Vagina (tissue), 2 donors: ENCODE data around the gene SOX15.

ENCODE experiments used
- POLR2AphosphoS5 ChIP-seq, 2 donors: sonication (generic); formaldehyde crosslinking; IDR thresholded peaks; one replicate each; pipeline ENCODE4 v1.9.0; 2017; ENCODE audit warnings: antibody characterized with exemption in 2 of 2, mild to moderate bottlenecking in 2 of 2, low read depth in 1 of 2; ENCODE audit not compliant: insufficient read depth in 1 of 2
- TF ChIP-seq, protein P1 (sequence below), 3 experiments: fragments of 450-650 bp in 2 of 3; fragments of 200-600 bp in 1 of 3; sonication (generic) in 1 of 3; IDR thresholded peaks; one replicate each; pipeline ENCODE4 v1.5.1; 2017 to 2019; ENCODE audit warnings: antibody characterized with exemption in 3 of 3, mild to moderate bottlenecking in 2 of 3, moderate library complexity in 2 of 3

DNA sequence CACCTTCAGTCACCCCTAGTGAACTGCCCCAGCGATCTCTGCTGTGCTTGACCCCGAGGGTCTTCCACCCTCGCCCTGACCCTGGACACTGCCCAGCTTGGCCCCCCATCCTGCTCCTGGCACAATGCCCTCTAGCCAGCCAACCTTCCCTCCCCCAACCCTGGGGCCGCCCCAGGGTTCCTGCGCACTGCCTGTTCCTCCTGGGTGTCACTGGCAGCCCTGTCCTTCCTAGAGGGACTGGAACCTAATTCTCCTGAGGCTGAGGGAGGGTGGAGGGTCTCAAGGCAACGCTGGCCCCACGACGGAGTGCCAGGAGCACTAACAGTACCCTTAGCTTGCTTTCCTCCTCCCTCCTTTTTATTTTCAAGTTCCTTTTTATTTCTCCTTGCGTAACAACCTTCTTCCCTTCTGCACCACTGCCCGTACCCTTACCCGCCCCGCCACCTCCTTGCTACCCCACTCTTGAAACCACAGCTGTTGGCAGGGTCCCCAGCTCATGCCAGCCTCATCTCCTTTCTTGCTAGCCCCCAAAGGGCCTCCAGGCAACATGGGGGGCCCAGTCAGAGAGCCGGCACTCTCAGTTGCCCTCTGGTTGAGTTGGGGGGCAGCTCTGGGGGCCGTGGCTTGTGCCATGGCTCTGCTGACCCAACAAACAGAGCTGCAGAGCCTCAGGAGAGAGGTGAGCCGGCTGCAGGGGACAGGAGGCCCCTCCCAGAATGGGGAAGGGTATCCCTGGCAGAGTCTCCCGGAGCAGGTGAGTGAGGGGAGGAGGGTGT, 31.2 kb downstream of the SOX15 start, which contains the start of gene TNFSF13:
- TF ChIP-seq POLR2AphosphoS5 (IDR thresholded peaks at IDR 0.05; ENCODE audit: insufficient read depth in 1 of 2, low read depth in 1 of 2) = peak in 1 of 2 donors; percentile 44
- TF ChIP-seq, protein P1, sequence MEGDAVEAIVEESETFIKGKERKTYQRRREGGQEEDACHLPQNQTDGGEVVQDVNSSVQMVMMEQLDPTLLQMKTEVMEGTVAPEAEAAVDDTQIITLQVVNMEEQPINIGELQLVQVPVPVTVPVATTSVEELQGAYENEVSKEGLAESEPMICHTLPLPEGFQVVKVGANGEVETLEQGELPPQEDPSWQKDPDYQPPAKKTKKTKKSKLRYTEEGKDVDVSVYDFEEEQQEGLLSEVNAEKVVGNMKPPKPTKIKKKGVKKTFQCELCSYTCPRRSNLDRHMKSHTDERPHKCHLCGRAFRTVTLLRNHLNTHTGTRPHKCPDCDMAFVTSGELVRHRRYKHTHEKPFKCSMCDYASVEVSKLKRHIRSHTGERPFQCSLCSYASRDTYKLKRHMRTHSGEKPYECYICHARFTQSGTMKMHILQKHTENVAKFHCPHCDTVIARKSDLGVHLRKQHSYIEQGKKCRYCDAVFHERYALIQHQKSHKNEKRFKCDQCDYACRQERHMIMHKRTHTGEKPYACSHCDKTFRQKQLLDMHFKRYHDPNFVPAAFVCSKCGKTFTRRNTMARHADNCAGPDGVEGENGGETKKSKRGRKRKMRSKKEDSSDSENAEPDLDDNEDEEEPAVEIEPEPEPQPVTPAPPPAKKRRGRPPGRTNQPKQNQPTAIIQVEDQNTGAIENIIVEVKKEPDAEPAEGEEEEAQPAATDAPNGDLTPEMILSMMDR (IDR thresholded peaks at IDR 0.05) = no peak
